Vagina (tissue), 2 donors: ENCODE data around the gene MEGF10. TPM values are rescaled to one million over a fixed set of nuclear protein-coding genes. Genes with fewer than 3 reads are reported as not detected.
"Not testable (repeated sequence)": the region's sequence is repeated elsewhere in the genome, so short reads cannot be mapped to it uniquely, and the experiment has no call there.

Experiments used
- DNase-seq, 2 donors: peaks; one replicate each; pipeline ENCODE4 v3.0.0-alpha.2; 2017; ENCODE audit errors: extremely low spot score in 2 of 2
- H3K27ac ChIP-seq: fragments of 200-600 bp; sonication (generic); one replicate; pipeline ENCODE4 v1.5.1; 2019
- H3K27me3 ChIP-seq: fragments of 200-600 bp; sonication (generic); one replicate; pipeline ENCODE4 v1.5.1; 2019
- H3K36me3 ChIP-seq, 2 donors: fragments of 200-600 bp; sonication (generic); one replicate each; pipeline ENCODE4 v1.5.1; 2017 to 2019
- H3K4me1 ChIP-seq: fragments of 200-600 bp; sonication (generic); one replicate; pipeline ENCODE4 v1.5.1; 2019
- H3K4me3 ChIP-seq, 2 donors: fragments of 200-600 bp; sonication (generic); 1 replicate in 1 of 2; 2 replicates in 1 of 2; pipeline ENCODE4 v1.5.1; 2016 to 2019
- H3K9me3 ChIP-seq: fragments of 200-600 bp; sonication (generic); one replicate; pipeline ENCODE4 v1.5.1; 2019
- CTCF ChIP-seq, 3 experiments: fragments of 450-650 bp in 2 of 3; fragments of 200-600 bp in 1 of 3; sonication (generic) in 1 of 3; IDR thresholded peaks; one replicate each; pipeline ENCODE4 v1.5.1; 2017 to 2019; ENCODE audit warnings: antibody characterized with exemption in 3 of 3, mild to moderate bottlenecking in 2 of 3, moderate library complexity in 2 of 3
- POLR2A ChIP-seq, 2 donors: fragments of 450-650 bp; IDR thresholded peaks; one replicate each; pipeline ENCODE4 v1.6.1; 2017; ENCODE audit warnings: antibody characterized with exemption in 2 of 2, mild to moderate bottlenecking in 2 of 2, moderate library complexity in 2 of 2
- POLR2AphosphoS5 ChIP-seq, 2 donors: sonication (generic); formaldehyde crosslinking; IDR thresholded peaks; one replicate each; pipeline ENCODE4 v1.9.0; 2017; ENCODE audit warnings: antibody characterized with exemption in 2 of 2, mild to moderate bottlenecking in 2 of 2, low read depth in 1 of 2; ENCODE audit not compliant: insufficient read depth in 1 of 2
- intact Hi-C: fragments of 100-400 bp; cut with DNase I; formaldehyde crosslinking; loops from one replicate; pipeline ENCODE4 v1.15.1; 2023
- total RNA-seq: library from RNA; depleted of rRNA; stranded (reverse); fragments of >200 nt; gene quantifications from one replicate; pipeline ENCODE4 v1.2.3, GENCODE V29; 2016

MEGF10 gene
- total RNA-seq, 1 donor from 2014 or later: 0.74 TPM

GRCh38 chr5:127305493-127305892 is 14.9 kb downstream of the MEGF10 start:
- intact Hi-C loops: no loop called here
- Histone ChIP-seq H3K36me3 (no peaks in the 10 kb centered on the region), H3K27ac (no peak overlapping the region), H3K27me3 (no peaks in the 10 kb centered on the region), H3K4me1 (no peaks in the 10 kb centered on the region), H3K4me3 (no peak overlapping the region), H3K9me3 (no peaks in the 10 kb centered on the region)
- no peak for TF ChIP-seq CTCF (IDR thresholded peaks at IDR 0.05)
- no peak for TF ChIP-seq POLR2AphosphoS5 (IDR thresholded peaks at IDR 0.05; ENCODE audit: insufficient read depth in 1 of 2, low read depth in 1 of 2)
- no peak for TF ChIP-seq POLR2A (IDR thresholded peaks at IDR 0.05)
- no peak for DNase-seq

GRCh38 chr5:127306036-127306435 is 15.4 kb downstream of the MEGF10 start:
- Histone ChIP-seq H3K27me3 (no peaks in the 10 kb centered on the region), H3K4me3 (no peak overlapping the region), H3K36me3 (no peaks in the 10 kb centered on the region), H3K27ac (no peak overlapping the region), H3K4me1 (no peaks in the 10 kb centered on the region), H3K9me3 (no peaks in the 10 kb centered on the region)
- DNase-seq: no peak
- no peak for TF ChIP-seq POLR2AphosphoS5 (IDR thresholded peaks at IDR 0.05; ENCODE audit: insufficient read depth in 1 of 2, low read depth in 1 of 2)
- TF ChIP-seq CTCF (IDR thresholded peaks at IDR 0.05): no peak
- TF ChIP-seq POLR2A (IDR thresholded peaks at IDR 0.05): no peak
- intact Hi-C loops: no loop called here

- TF ChIP-seq POLR2AphosphoS5 (IDR thresholded peaks at IDR 0.05; ENCODE audit: insufficient read depth in 1 of 2, low read depth in 1 of 2) (no peak), CTCF (IDR thresholded peaks at IDR 0.05) (no peak), POLR2A (IDR thresholded peaks at IDR 0.05) (no peak)
- DNase-seq: no peak
- Histone ChIP-seq H3K36me3 (no peaks in the 10 kb centered on the region), H3K27me3 (no peaks in the 10 kb centered on the region), H3K4me1 (no peaks in the 10 kb centered on the region), H3K9me3 (no peaks in the 10 kb centered on the region), H3K4me3 (no peak overlapping the region), H3K27ac (no peak overlapping the region)
- intact Hi-C loops: no loop called here
Measured at GRCh38 chr5:127306647-127307046, 16.1 kb downstream of the MEGF10 start.

- H3K9me3 ChIP-seq: no peaks in the 10 kb centered on the region
- TF ChIP-seq CTCF (IDR thresholded peaks at IDR 0.05): no peak
- no peak for TF ChIP-seq POLR2A (IDR thresholded peaks at IDR 0.05)
- no peak for TF ChIP-seq POLR2AphosphoS5 (IDR thresholded peaks at IDR 0.05; ENCODE audit: insufficient read depth in 1 of 2, low read depth in 1 of 2)
- no peaks in the 10 kb centered on the region for H3K4me1 ChIP-seq
- no peaks in the 10 kb centered on the region for H3K27me3 ChIP-seq
- H3K27ac ChIP-seq: no peak overlapping the region
- H3K4me3 ChIP-seq: no peak overlapping the region
- DNase-seq: no peak
- no peaks in the 10 kb centered on the region for H3K36me3 ChIP-seq
- intact Hi-C loops: no loop called here
Measured at GRCh38 chr5:127307868-127308267, 17.3 kb downstream of the MEGF10 start.

GRCh38 chr5:127308325-127308724 is 17.7 kb downstream of the MEGF10 start:
- H3K4me1 ChIP-seq, H3K27ac ChIP-seq, H3K27me3 ChIP-seq, H3K4me3 ChIP-seq, H3K36me3 ChIP-seq, H3K9me3 ChIP-seq, intact Hi-C loops, DNase-seq: not testable (repeated sequence)

- Histone ChIP-seq H3K9me3 (no peaks in the 10 kb centered on the region), H3K36me3 (no peaks in the 10 kb centered on the region), H3K27me3 (no peaks in the 10 kb centered on the region), H3K27ac (no peak overlapping the region), H3K4me1 (no peaks in the 10 kb centered on the region), H3K4me3 (no peak overlapping the region)
- intact Hi-C loops: no loop called here
- no peak for DNase-seq
- TF ChIP-seq CTCF (IDR thresholded peaks at IDR 0.05): no peak
- TF ChIP-seq POLR2AphosphoS5 (IDR thresholded peaks at IDR 0.05; ENCODE audit: insufficient read depth in 1 of 2, low read depth in 1 of 2): no peak
- no peak for TF ChIP-seq POLR2A (IDR thresholded peaks at IDR 0.05)
Measured at GRCh38 chr5:127308945-127309344, 18.3 kb downstream of the MEGF10 start.
